Neural crest cell (in vitro differentiated cells): ENCODE measurements around the gene TAF1. TPM values are rescaled to one million over a fixed set of nuclear protein-coding genes. Genes with fewer than 3 reads are reported as not detected.
A peak's percentile ranks its signal among the peaks of the same experiment; 100 is the strongest.
"Not testable (repeated sequence)": the region's sequence is repeated elsewhere in the genome, so short reads cannot be mapped to it uniquely, and the experiment has no call there.

Experiments used
- DNase-seq: peaks from one replicate; pipeline ENCODE4 v3.0.0; 2021; ENCODE audit warnings: low read depth, mixed read lengths, low spot score
- H3K27ac Mint-ChIP-seq: one replicate; pipeline ENCODE4 v1.8.0; 2021; ENCODE audit warnings: mild to moderate bottlenecking, mixed read lengths; ENCODE audit not compliant: unreplicated experiment
- H3K27me3 Mint-ChIP-seq: 2 replicates; pipeline ENCODE4 v1.8.0; 2021; ENCODE audit warnings: low read depth, mild to moderate bottlenecking, mixed read lengths
- H3K36me3 Mint-ChIP-seq: 2 replicates; pipeline ENCODE4 v1.8.0; 2021; ENCODE audit warnings: low read depth, mild to moderate bottlenecking, mixed read lengths
- H3K4me1 Mint-ChIP-seq: 2 replicates; pipeline ENCODE4 v1.8.0; 2021; ENCODE audit warnings: mixed read lengths
- H3K4me3 Mint-ChIP-seq: one replicate; pipeline ENCODE4 v1.8.0; 2021; ENCODE audit warnings: mild to moderate bottlenecking, mixed read lengths
- H3K9me3 Mint-ChIP-seq: 2 replicates; pipeline ENCODE4 v1.8.0; 2021; ENCODE audit warnings: mixed read lengths
- CTCF ChIP-seq: fragments of 200-600 bp; sonication (generic); conservative IDR thresholded peaks from 2 replicates; pipeline ENCODE4 v1.5.0; 2021; ENCODE audit warnings: antibody characterized with exemption, mild to moderate bottlenecking
- total RNA-seq: library from RNA; stranded (reverse); gene quantifications from 2 replicates; pipeline ENCODE4 v1.2.1, GENCODE V29; 2021

Gene TAF1
- total RNA-seq, 1 donor from 2014 or later = 31.9 TPM

- H3K4me3 Mint-ChIP-seq = peak overlapping the region; percentile 100
- H3K9me3 Mint-ChIP-seq = peaks cover 2% of the 10 kb centered on the region
- no peaks in the 10 kb centered on the region for H3K27me3 Mint-ChIP-seq
- TF ChIP-seq CTCF = no peak
- peaks cover 11% of the 10 kb centered on the region for H3K36me3 Mint-ChIP-seq
- peak overlapping the region; percentile 98 for H3K27ac Mint-ChIP-seq
- DNase-seq = no peak
- peaks cover 30% of the 10 kb centered on the region for H3K4me1 Mint-ChIP-seq
These were observed 1.2 kb downstream of the TAF1 start for GRCh38 chrX:71367396-71367795.

- Mint-ChIP-seq H3K4me1 (peaks cover 10% of the 10 kb centered on the region), H3K4me3 (no peak overlapping the region), H3K27me3 (no peaks in the 10 kb centered on the region), H3K27ac (no peak overlapping the region), H3K36me3 (peaks cover 20% of the 10 kb centered on the region), H3K9me3 (peaks cover 2% of the 10 kb centered on the region)
- no peak for DNase-seq
- no peak for TF ChIP-seq CTCF
These were observed 6.2 kb downstream of the TAF1 start for GRCh38 chrX:71372388-71372787.

GRCh38 chrX:71378732-71379131 lies 12.6 kb downstream of the TAF1 start:
- Mint-ChIP-seq H3K4me1 (no peaks in the 10 kb centered on the region), H3K36me3 (peaks cover 21% of the 10 kb centered on the region), H3K27me3 (no peaks in the 10 kb centered on the region), H3K9me3 (no peaks in the 10 kb centered on the region), H3K27ac (no peak overlapping the region), H3K4me3 (no peak overlapping the region)
- DNase-seq = no peak
- TF ChIP-seq CTCF = no peak

- H3K27ac Mint-ChIP-seq, H3K4me3 Mint-ChIP-seq, DNase-seq, H3K9me3 Mint-ChIP-seq, H3K27me3 Mint-ChIP-seq, H3K4me1 Mint-ChIP-seq: not testable (repeated sequence)
- H3K36me3 Mint-ChIP-seq = peaks cover 27% of the 10 kb centered on the region
These were observed 25.6 kb downstream of the TAF1 start for GRCh38 chrX:71391725-71392124.

- no peak for TF ChIP-seq CTCF
- peaks cover 26% of the 10 kb centered on the region for H3K36me3 Mint-ChIP-seq
- no peaks in the 10 kb centered on the region for H3K4me1 Mint-ChIP-seq
- H3K27ac Mint-ChIP-seq = no peak overlapping the region
- H3K4me3 Mint-ChIP-seq = no peak overlapping the region
- no peaks in the 10 kb centered on the region for H3K9me3 Mint-ChIP-seq
- no peak for DNase-seq
- H3K27me3 Mint-ChIP-seq = no peaks in the 10 kb centered on the region
These were observed 27.8 kb downstream of the TAF1 start for GRCh38 chrX:71393919-71394318.

GRCh38 chrX:71396576-71396975 lies 30.4 kb downstream of the TAF1 start:
- Mint-ChIP-seq H3K27me3 (no peaks in the 10 kb centered on the region), H3K9me3 (no peaks in the 10 kb centered on the region), H3K4me3 (no peak overlapping the region), H3K4me1 (no peaks in the 10 kb centered on the region), H3K27ac (no peak overlapping the region), H3K36me3 (peaks cover 24% of the 10 kb centered on the region)
- no peak for TF ChIP-seq CTCF
- no peak for DNase-seq
